Heart left ventricle (tissue), 16 donors: ENCODE measurements around the gene CAVIN4. TPM values are rescaled to one million over a fixed set of nuclear protein-coding genes. Genes with fewer than 3 reads are reported as not detected.

ENCODE experiments used
- ATAC-seq, 4 donors: fragments of 200-7000 bp; cut with Tn5 transposase; one replicate each; pipeline ENCODE4 v1.9.1; 2020 to 2022; ENCODE audit warnings: moderate library complexity in 4 of 4, mild to moderate bottlenecking in 3 of 4, moderate number of reproducible peaks in 1 of 4
- DNase-seq, 5 donors: peaks; one replicate each; pipeline ENCODE4 v3.0.0-alpha.2; 2020
- H3K27ac ChIP-seq, 12 donors: fragments of 200-600 bp; sonication (generic) in 4 of 12; one replicate each; pipeline versions ENCODE4 v1.5.0 to v1.8.0; 2016 to 2022; ENCODE audit warnings: mild to moderate bottlenecking in 2 of 12
- H3K27me3 ChIP-seq, 9 donors: fragments of 200-600 bp; sonication (generic) in 2 of 9; one replicate each; pipeline versions ENCODE4 v1.5.1 to v1.8.0; 2016 to 2022; ENCODE audit warnings: mild to moderate bottlenecking in 3 of 9
- H3K36me3 ChIP-seq, 9 donors: fragments of 200-600 bp; sonication (generic) in 2 of 9; one replicate each; pipeline versions ENCODE4 v1.5.0 to v1.8.0; 2018 to 2022; ENCODE audit warnings: mild to moderate bottlenecking in 2 of 9
- H3K4me1 ChIP-seq, 12 donors: fragments of 200-600 bp; sonication (generic) in 4 of 12; one replicate each; pipeline versions ENCODE4 v1.5.0 to v1.8.0; 2016 to 2022; ENCODE audit warnings: mild to moderate bottlenecking in 3 of 12
- H3K4me3 ChIP-seq, 12 donors: fragments of 200-600 bp; sonication (generic) in 4 of 12; one replicate each; pipeline versions ENCODE4 v1.5.0 to v1.8.0; 2017 to 2022; ENCODE audit warnings: mild to moderate bottlenecking in 9 of 12, moderate library complexity in 4 of 12
- H3K9me3 ChIP-seq, 12 donors: fragments of 200-600 bp; sonication (generic) in 4 of 12; one replicate each; pipeline versions ENCODE4 v1.5.0 to v1.8.0; 2016 to 2022; ENCODE audit warnings: mild to moderate bottlenecking in 1 of 12
- CTCF ChIP-seq, 12 donors: fragments of 200-600 bp; sonication (generic) in 4 of 12; IDR thresholded peaks; one replicate each; pipeline versions ENCODE4 v1.5.0 to v1.8.0; 2018 to 2022; ENCODE audit warnings: antibody characterized with exemption in 12 of 12, mild to moderate bottlenecking in 5 of 12
- POLR2A ChIP-seq, 2 donors: fragments of 450-650 bp; IDR thresholded peaks; one replicate each; pipeline ENCODE4 v1.6.1; 2017; ENCODE audit warnings: antibody characterized with exemption in 2 of 2, mild to moderate bottlenecking in 2 of 2, moderate library complexity in 2 of 2
- WGBS, 4 donors: extraction: QIAGEN DNeasy Blood & Tissue Kit in 2 of 4; methylation state at CpG; one replicate each; pipeline versions ENCODE4 v1.1.5 to v1.1.7; 2013 to 2018; 5-methylcytosine and 5-hydroxymethylcytosine counted together
- intact Hi-C, 10 donors: fragments of 100-400 bp; cut with DNase I; formaldehyde crosslinking; loops; one replicate each; pipeline versions ENCODE4 v1.11.1 to v1.14.2; 2022
- polyA plus RNA-seq, 2 donors: library from polyadenylated mRNA; stranded (reverse); fragments of 200-250 nt; gene quantifications; one replicate each; pipeline ENCODE4 v1.2.3, GENCODE V29; 2013
- total RNA-seq, 9 donors: library from RNA; depleted of rRNA in 2 of 9; stranded (reverse); fragments of >200 nt in 2 of 9; fragmentation: NEBNext Ultra II Directional in 3 of 9; extraction: Animal tissue kit (Norgen Biotek cat#: 25700) in 3 of 9; gene quantifications; one replicate each; pipeline versions ENCODE4 v1.1.0 to v1.2.4, GENCODE V29; 2016 to 2023
- donor health status: ischemic (EF 13 %, LVEDD 7.1; RV severe dilation, severe dysfunction).
- donor health status: healthy with polysubstance abuse.
- donor health status: DM: no; HTN: yes; CAD: no.
- donor health status: DM: no; HTN: no; CAD: no.
- donor health status: ischemic (EF 25% LVEDD 6.9; RV normal size, moderate dysfunction).
- donor health status: ischemic (EF 25% LVEDD 5.7; RV mildly dilated, moderate dysfunction).
- donor health status: healthy.
- donor health status: DM: yes; HTN: yes; CAD: no.
- donor health status: ischemic (EF 35%, LVEDD 5.7; RV mildly dilated, moderate dysfunction).
- donor health status: nonischemic (EF 11% LVEDD 7.7; RV severe dilation, severe dysfunction).
- donor health status: DM: yes; HTN: yes; CAD: no.
- donor health status: PGD.
- donor health status: ischemic (EF 29% LVEDD 5.4; RV normal size, mild dysfunction).
- donor health status: nonischemic (EF 23%, LVEDD 6.1; RV moderate dilation, normal function).

The CAVIN4 gene
- total and polyA plus RNA-seq, 11 donors = 13.9 to 133 (median 62.4) TPM

GRCh38 chr9:100581661-100582060 is 3.8 kb downstream of the CAVIN4 start:
- no peak for TF ChIP-seq CTCF (IDR thresholded peaks at IDR 0.05)
- no peak for TF ChIP-seq POLR2A (IDR thresholded peaks at IDR 0.05)
- 35 to 41% (median 39%) methylated on average over 4 of the region's 4 CpGs for WGBS, 4 donors
- Histone ChIP-seq H3K27ac (peak overlapping the region in 11 of 12 donors; percentile 12 to 90 (median 69)), H3K4me3 (peak overlapping the region in 11 of 12 donors; percentile 3 to 60 (median 51)), H3K4me1 (peaks cover 0 to 10% (median 0%) of the 10 kb centered on the region in 12 donors), H3K27me3 (no peaks in the 10 kb centered on the region), H3K9me3 (no peaks in the 10 kb centered on the region), H3K36me3 (peaks cover 0 to 14% (median 0%) of the 10 kb centered on the region in 9 donors)
- DNase-seq (no peak), ATAC-seq (peak; percentile 29 to 63 (median 56))
- intact Hi-C loops = loop anchor here in 1 of 10 donors (5.0 kb wide), 1 partner anchor 154 kb away; the partner anchor contains the start of gene MSANTD3

- TF ChIP-seq POLR2A (IDR thresholded peaks at IDR 0.05) = no peak
- TF ChIP-seq CTCF (IDR thresholded peaks at IDR 0.05) = no peak
Observed at GRCh38 chr9:100583014-100583802, 5.3 kb downstream of the CAVIN4 start.

GRCh38 chr9:100584951-100585350 is 7.1 kb downstream of the CAVIN4 start:
- H3K36me3 ChIP-seq = peaks cover 0 to 22% (median 0%) of the 10 kb centered on the region in 9 donors
- peaks cover 0 to 15% (median 0%) of the 10 kb centered on the region in 12 donors for H3K4me1 ChIP-seq
- no peak for TF ChIP-seq CTCF (IDR thresholded peaks at IDR 0.05)
- no peak for TF ChIP-seq POLR2A (IDR thresholded peaks at IDR 0.05)
- no peaks in the 10 kb centered on the region for H3K27me3 ChIP-seq
- DNase-seq = no peak
- intact Hi-C loops = loop anchor here in 1 of 10 donors (5.0 kb wide), 1 partner anchor 158 kb away; the partner anchor contains the start of gene MSANTD3
- WGBS, 4 donors = 93 to 96% (median 93%) methylated on average over 4 of the region's 4 CpGs
- ATAC-seq = no peak
- H3K9me3 ChIP-seq = no peaks in the 10 kb centered on the region
- no peak overlapping the region for H3K27ac ChIP-seq
- H3K4me3 ChIP-seq = no peak overlapping the region

More at GRCh38 chr9:100583014-100583802, 5.3 kb downstream of the CAVIN4 start:
- Histone ChIP-seq H3K4me3 (no peak overlapping the region), H3K36me3 (peaks cover 0 to 22% (median 0%) of the 10 kb centered on the region in 9 donors), H3K27me3 (no peaks in the 10 kb centered on the region), H3K4me1 (peaks cover 0 to 15% (median 0%) of the 10 kb centered on the region in 12 donors), H3K27ac (no peak overlapping the region), H3K9me3 (no peaks in the 10 kb centered on the region)
- 86 to 88% (median 88%) methylated on average over 5 of the region's 5 CpGs for WGBS, 4 donors
- no peak for DNase-seq
- intact Hi-C loops = loop anchor here in 1 of 10 donors (5.0 kb wide), 1 partner anchor 156 kb away; the partner anchor contains the start of gene MSANTD3
- ATAC-seq = no peak

GRCh38 chr9:100586093-100586492 is 8.2 kb downstream of the CAVIN4 start:
- no peak for TF ChIP-seq POLR2A (IDR thresholded peaks at IDR 0.05)
- TF ChIP-seq CTCF (IDR thresholded peaks at IDR 0.05) = no peak
- no peak overlapping the region for H3K27ac ChIP-seq
- H3K9me3 ChIP-seq = no peaks in the 10 kb centered on the region
- 79 to 89% (median 85%) methylated on average over 7 of the region's 7 CpGs for WGBS, 4 donors
- H3K27me3 ChIP-seq = no peaks in the 10 kb centered on the region
- H3K36me3 ChIP-seq = peaks cover 0 to 22% (median 0%) of the 10 kb centered on the region in 9 donors
- H3K4me1 ChIP-seq = peaks cover 0 to 15% (median 0%) of the 10 kb centered on the region in 12 donors
- no peak overlapping the region for H3K4me3 ChIP-seq
- intact Hi-C loops = no loop called here
- ATAC-seq (no peak), DNase-seq (no peak)
